Keratinocyte (primary cell): ENCODE measurements around the gene PRR19. TPM values are rescaled to one million over a fixed set of nuclear protein-coding genes. Genes with fewer than 3 reads are reported as not detected.

Source experiments
- DNase-seq: peaks from one replicate; pipeline ENCODE4 v3.0.0-alpha.2; 2011; ENCODE audit warnings: low read depth, missing footprints, low spot score
- FAIRE-seq: peaks from 2 replicates; lab custom pipeline; 2011; peaks lifted over from hg19 to GRCh38; lab: Jason Lieb, UNC
- H2AFZ ChIP-seq: 2 replicates; pipeline ENCODE4 v1.6.0; 2012; ENCODE audit warnings: low read length, control low read depth, inconsistent platforms; ENCODE audit not compliant: control insufficient read depth
- H3K27ac ChIP-seq: 2 replicates; pipeline ENCODE4 v1.5.1; 2011; ENCODE audit warnings: low read length; ENCODE audit not compliant: control insufficient read depth, insufficient read depth
- H3K27me3 ChIP-seq: 3 replicates; pipeline ENCODE4 v1.6.0; 2011; ENCODE audit warnings: low read length; ENCODE audit not compliant: control insufficient read depth, insufficient read depth; ENCODE audit errors: extremely low read depth
- H3K36me3 ChIP-seq, 2 experiments: 2 replicates in 1 of 2; 3 replicates in 1 of 2; pipeline ENCODE4 v1.5.1; 2011; ENCODE audit warnings: low read length in 2 of 2, mild to moderate bottlenecking in 1 of 2; ENCODE audit not compliant: control insufficient read depth in 2 of 2, insufficient read depth in 2 of 2; ENCODE audit errors: extremely low read depth in 1 of 2
- H3K4me1 ChIP-seq: 3 replicates; pipeline ENCODE4 v1.5.1; 2011; ENCODE audit warnings: low read length; ENCODE audit not compliant: control insufficient read depth, insufficient read depth; ENCODE audit errors: extremely low read depth
- H3K4me2 ChIP-seq: 3 replicates; pipeline ENCODE4 v1.6.0; 2011; ENCODE audit warnings: low read depth, low read length; ENCODE audit not compliant: control insufficient read depth, insufficient read depth; ENCODE audit errors: extremely low read depth
- H3K4me3 ChIP-seq, 3 experiments: fragments of 200-600 bp in 1 of 3; sonication (generic) in 1 of 3; 2 replicates in 2 of 3; 3 replicates in 1 of 3; pipeline ENCODE4 v1.5.1; 2011 to 2016; ENCODE audit warnings: low read length in 3 of 3, mild to moderate bottlenecking in 3 of 3, control low read depth in 2 of 3, inconsistent platforms in 1 of 3, low read depth in 1 of 3, mixed read lengths in 1 of 3, mixed run types in 1 of 3, moderate library complexity in 1 of 3; ENCODE audit not compliant: control insufficient read depth in 2 of 3, insufficient read depth in 2 of 3; ENCODE audit errors: extremely low read depth in 1 of 3
- H3K79me2 ChIP-seq: 2 replicates; pipeline ENCODE4 v1.6.0; 2012; ENCODE audit warnings: low read length; ENCODE audit not compliant: control insufficient read depth, insufficient read depth
- H3K9ac ChIP-seq: 3 replicates; pipeline ENCODE4 v1.6.0; 2011; ENCODE audit warnings: low read length; ENCODE audit not compliant: control insufficient read depth, insufficient read depth; ENCODE audit errors: extremely low read depth
- H3K9me1 ChIP-seq: 3 replicates; pipeline ENCODE4 v1.6.0; 2011; ENCODE audit warnings: low read length; ENCODE audit not compliant: control insufficient read depth, insufficient read depth; ENCODE audit errors: extremely low read depth
- H3K9me3 ChIP-seq: 2 replicates; pipeline ENCODE4 v1.5.1; 2012; ENCODE audit warnings: low read depth, low read length; ENCODE audit not compliant: control insufficient read depth
- H4K20me1 ChIP-seq: 3 replicates; pipeline ENCODE4 v1.6.0; 2011; ENCODE audit warnings: low read length; ENCODE audit not compliant: control insufficient read depth, insufficient read depth; ENCODE audit errors: extremely low read depth
- EZH2 ChIP-seq: IDR thresholded peaks from one replicate; pipeline ENCODE4 v1.6.1; 2012; ENCODE audit warnings: inconsistent platforms, mild to moderate bottlenecking, low read length, moderate library complexity
- dilution Hi-C: fragments of 300-500 bp; cut with MboI; formaldehyde crosslinking; loops from one replicate; pipeline ENCODE4 v1.7.0; 2020; ENCODE audit warnings: low sequenced_read_pairs; ENCODE audit not compliant: extremely low pct_ligation_motif_present
- polyA plus RNA-seq, 5 experiments: library from polyadenylated mRNA; depleted of rRNA in 3 of 5; stranded (reverse) in 3 of 5; stranded (forward) in 1 of 5; unstranded in 1 of 5; fragments of >200 nt; gene quantifications; 1 replicate in 1 of 5; 2 replicates in 3 of 5; 3 replicates in 1 of 5; pipeline versions ENCODE4 v1.2.1 to v1.2.3, GENCODE V29; 2011 to 2012; ENCODE audit warnings: missing spikeins in 2 of 5, low read depth in 1 of 5, low replicate concordance in 1 of 5
- TF ChIP-seq, protein P1 (sequence below), 3 experiments: IDR thresholded peaks in 1 of 3; conservative IDR thresholded peaks in 1 of 3; optimal IDR thresholded peaks in 1 of 3; 2 replicates in 2 of 3; 3 replicates in 1 of 3; pipeline versions ENCODE3 to v1.5.1; 2011; ENCODE audit warnings: low read length in 3 of 3, mild to moderate bottlenecking in 3 of 3, moderate library complexity in 2 of 3, control low read depth in 1 of 3, inconsistent platforms in 1 of 3; ENCODE audit not compliant: insufficient read depth in 2 of 3; ENCODE audit errors: extremely low read depth in 1 of 3

Gene PRR19
- polyA plus RNA-seq, 1 donor (not counting 4 experiments of a cell fraction or from before 2014, with no cell fraction given) = 0.25 TPM

DNA sequence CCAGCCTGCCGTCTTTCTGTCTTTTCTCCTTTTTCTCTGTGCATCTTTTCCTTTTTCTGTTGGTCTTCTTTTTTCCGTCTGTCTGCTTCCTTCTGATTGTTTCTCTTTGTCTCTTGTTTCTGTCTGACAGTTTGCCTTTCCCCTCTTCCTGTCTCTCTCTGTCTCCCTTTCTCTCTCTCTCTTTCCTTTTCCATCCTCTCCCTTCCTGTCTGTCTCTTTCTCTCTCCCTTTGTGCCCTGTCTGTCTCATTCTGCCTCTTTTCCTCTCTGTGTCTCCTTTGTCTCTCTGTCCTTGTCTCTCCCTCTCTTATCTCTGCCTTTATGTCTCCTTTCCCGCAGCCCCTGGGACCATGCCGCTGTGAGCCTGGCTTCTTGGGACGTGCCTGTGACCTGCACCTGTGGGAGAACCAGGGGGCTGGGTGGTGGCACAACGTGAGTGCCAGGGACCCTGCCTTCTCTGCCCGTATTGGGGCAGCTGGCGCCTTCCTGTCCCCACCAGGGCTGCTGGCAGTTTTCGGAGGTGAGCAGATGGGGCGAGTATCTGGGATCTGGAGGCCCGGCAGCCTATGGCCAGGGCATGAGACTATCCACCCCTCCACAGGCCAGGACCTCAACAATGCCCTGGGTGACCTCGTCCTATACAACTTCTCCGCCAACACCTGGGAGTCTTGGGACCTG lies 32.9 kb downstream of the PRR19 start:
- FAIRE-seq (no peak), DNase-seq (no peak)
- Histone ChIP-seq H3K9ac (no peak overlapping the region), H4K20me1 (no peaks in the 10 kb centered on the region), H3K9me3 (no peaks in the 10 kb centered on the region), H3K79me2 (no peaks in the 10 kb centered on the region), H3K36me3 (peaks cover 3 to 9% of the 10 kb centered on the region in 2 experiments), H3K9me1 (no peaks in the 10 kb centered on the region), H3K4me1 (no peaks in the 10 kb centered on the region), H3K27ac (no peak overlapping the region), H3K4me2 (no peak overlapping the region), H3K4me3 (no peak overlapping the region), H2AFZ (no peak overlapping the region), H3K27me3 (no peaks in the 10 kb centered on the region)
- TF ChIP-seq, protein P1, sequence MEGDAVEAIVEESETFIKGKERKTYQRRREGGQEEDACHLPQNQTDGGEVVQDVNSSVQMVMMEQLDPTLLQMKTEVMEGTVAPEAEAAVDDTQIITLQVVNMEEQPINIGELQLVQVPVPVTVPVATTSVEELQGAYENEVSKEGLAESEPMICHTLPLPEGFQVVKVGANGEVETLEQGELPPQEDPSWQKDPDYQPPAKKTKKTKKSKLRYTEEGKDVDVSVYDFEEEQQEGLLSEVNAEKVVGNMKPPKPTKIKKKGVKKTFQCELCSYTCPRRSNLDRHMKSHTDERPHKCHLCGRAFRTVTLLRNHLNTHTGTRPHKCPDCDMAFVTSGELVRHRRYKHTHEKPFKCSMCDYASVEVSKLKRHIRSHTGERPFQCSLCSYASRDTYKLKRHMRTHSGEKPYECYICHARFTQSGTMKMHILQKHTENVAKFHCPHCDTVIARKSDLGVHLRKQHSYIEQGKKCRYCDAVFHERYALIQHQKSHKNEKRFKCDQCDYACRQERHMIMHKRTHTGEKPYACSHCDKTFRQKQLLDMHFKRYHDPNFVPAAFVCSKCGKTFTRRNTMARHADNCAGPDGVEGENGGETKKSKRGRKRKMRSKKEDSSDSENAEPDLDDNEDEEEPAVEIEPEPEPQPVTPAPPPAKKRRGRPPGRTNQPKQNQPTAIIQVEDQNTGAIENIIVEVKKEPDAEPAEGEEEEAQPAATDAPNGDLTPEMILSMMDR (optimal IDR thresholded peaks at IDR 0.05 in 1 of 3, IDR thresholded peaks at IDR 0.05 in 1 of 3, conservative IDR thresholded peaks at IDR 0.05 in 1 of 3; ENCODE audit: extremely low read depth in 1 of 3, insufficient read depth in 2 of 3, low read length in 3 of 3) = no peak
- no peak for TF ChIP-seq EZH2
- dilution Hi-C loops = no loop called here

DNA sequence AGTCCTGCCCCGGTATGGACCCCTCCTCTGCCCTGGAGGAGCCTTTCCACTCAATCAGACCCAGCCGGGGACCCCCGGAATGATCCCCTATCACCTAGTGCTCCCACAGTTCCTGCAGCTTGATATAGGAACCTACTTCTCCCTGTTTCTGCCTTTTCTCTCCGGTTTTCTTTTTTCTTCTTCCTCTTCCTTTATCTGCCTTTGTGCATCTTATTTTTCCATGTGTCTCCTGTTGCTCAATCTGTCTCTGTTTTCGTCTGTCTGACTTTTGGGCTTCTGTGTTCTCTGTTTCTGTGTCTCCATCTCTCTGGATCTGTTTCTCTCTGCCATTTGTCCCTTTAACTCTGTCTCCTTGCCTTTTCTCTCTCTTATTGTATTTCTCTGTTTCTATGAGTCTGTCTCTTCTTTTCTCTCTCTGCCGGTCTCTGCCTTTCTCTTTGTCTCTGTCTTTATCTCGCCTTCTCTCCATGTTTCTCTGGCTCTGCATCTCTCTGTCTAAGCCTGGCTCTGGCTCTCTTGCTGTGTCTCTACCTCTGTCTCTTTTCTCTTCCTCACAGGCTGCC lies 33.5 kb downstream of the PRR19 start:
- no peak for FAIRE-seq
- peaks cover 3 to 9% of the 10 kb centered on the region in 2 experiments for H3K36me3 ChIP-seq
- TF ChIP-seq, protein P1 (optimal IDR thresholded peaks at IDR 0.05 in 1 of 3, IDR thresholded peaks at IDR 0.05 in 1 of 3, conservative IDR thresholded peaks at IDR 0.05 in 1 of 3; ENCODE audit: extremely low read depth in 1 of 3, insufficient read depth in 2 of 3, low read length in 3 of 3) = no peak
- no peak for TF ChIP-seq EZH2

More for the DNA sequence above, 33.5 kb downstream of the PRR19 start:
- H3K79me2 ChIP-seq = no peaks in the 10 kb centered on the region
- H3K9me1 ChIP-seq = no peaks in the 10 kb centered on the region
- H3K27ac ChIP-seq = no peak overlapping the region
- no peak overlapping the region for H3K4me3 ChIP-seq
- H3K9ac ChIP-seq = no peak overlapping the region
- dilution Hi-C loops = no loop called here
- H3K27me3 ChIP-seq = no peaks in the 10 kb centered on the region
- H2AFZ ChIP-seq = no peak overlapping the region
- no peaks in the 10 kb centered on the region for H4K20me1 ChIP-seq
- no peak overlapping the region for H3K4me2 ChIP-seq
- H3K9me3 ChIP-seq = no peaks in the 10 kb centered on the region
- no peaks in the 10 kb centered on the region for H3K4me1 ChIP-seq
- DNase-seq = no peak
